Right lobe of liver (tissue), 4 donors: ENCODE results near the gene LIPA.

ENCODE experiments used
- CTCF ChIP-seq, 4 donors: fragments of 200-600 bp in 3 of 4; fragments of 450-650 bp in 1 of 4; IDR thresholded peaks; one replicate each; pipeline versions ENCODE4 v1.5.1 to v1.8.0; 2016 to 2022; ENCODE audit warnings: antibody characterized with exemption in 4 of 4, mild to moderate bottlenecking in 2 of 4
- POLR2A ChIP-seq: fragments of 450-650 bp; IDR thresholded peaks from one replicate; pipeline ENCODE4 v1.6.1; 2017; ENCODE audit warnings: antibody characterized with exemption, mild to moderate bottlenecking
- donor health status: DM: no; HTN: no; CAD: no.
- donor health status: DM: no; HTN: no; CAD: no.
- donor health status: DM: no; HTN: yes; CAD: no.

- TF ChIP-seq CTCF (IDR thresholded peaks at IDR 0.05) = no peak
- TF ChIP-seq POLR2A = no peak
Observed at GRCh38 chr10:89295597-89295996, 44.0 kb upstream of the LIPA start.
